HFFc6 (cell line): ENCODE results near the gene LUZP4. TPM values are rescaled to one million over a fixed set of nuclear protein-coding genes. Genes with fewer than 3 reads are reported as not detected.

Experiments used
- DNase-seq: peaks from one replicate; pipeline ENCODE4 v3.0.0-alpha.2; 2018
- H3K27ac Mint-ChIP-seq: 2 replicates; pipeline ENCODE4 v1.8.0; 2020; ENCODE audit warnings: mild to moderate bottlenecking, mixed read lengths
- H3K27me3 Mint-ChIP-seq: 2 replicates; pipeline ENCODE4 v1.8.0; 2021; ENCODE audit warnings: mild to moderate bottlenecking, moderate library complexity, mixed read lengths; ENCODE audit not compliant: insufficient read depth
- H3K36me3 Mint-ChIP-seq: 2 replicates; pipeline ENCODE4 v1.8.0; 2021; ENCODE audit warnings: low read depth, mixed read lengths
- H3K4me1 Mint-ChIP-seq: 2 replicates; pipeline ENCODE4 v1.8.0; 2020; ENCODE audit warnings: low read depth, mixed read lengths
- H3K4me3 Mint-ChIP-seq: 2 replicates; pipeline ENCODE4 v1.8.0; 2020; ENCODE audit warnings: mild to moderate bottlenecking, moderate library complexity, mixed read lengths
- H3K9me3 Mint-ChIP-seq: 2 replicates; pipeline ENCODE4 v1.8.0; 2020; ENCODE audit warnings: mild to moderate bottlenecking, mixed read lengths
- total RNA-seq, 6 experiments: library from RNA; stranded (reverse); fragmentation: NEBNext Ultra II Directional; extraction: Animal tissue kit (Norgen Biotek cat#: 25700); gene quantifications; 2 replicates in 1 of 6; 3 replicates in 5 of 6; pipeline ENCODE4 v1.2.3, GENCODE V29; 2021
- TF ChIP-seq, protein P1 (sequence below): fragments of 200-600 bp; sonication (generic); IDR thresholded peaks from 2 replicates; pipeline ENCODE4 v1.5.0; 2021; ENCODE audit warnings: antibody characterized with exemption, mild to moderate bottlenecking

The LUZP4 gene
- total RNA-seq, 6 experiments from 2014 or later = not detected

DNA sequence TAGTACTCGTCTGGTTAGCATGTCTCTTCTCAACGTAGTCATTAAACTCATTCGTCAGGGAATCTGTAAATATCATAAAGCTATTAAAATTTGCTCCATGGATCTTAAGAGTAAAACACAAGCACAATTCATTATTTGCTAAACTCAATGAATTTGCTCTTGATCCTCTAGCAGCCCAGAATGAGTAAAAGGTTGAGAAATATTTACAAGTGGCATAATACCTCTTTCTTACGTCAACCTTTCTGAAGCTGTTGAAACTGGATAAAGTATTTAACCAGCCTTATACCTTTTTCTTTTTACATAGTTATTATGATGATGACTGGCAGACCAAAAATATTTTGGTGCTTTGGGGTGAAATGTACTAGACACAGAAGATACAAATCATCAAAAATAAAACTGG, 66.9 kb downstream of the LUZP4 start:
- TF ChIP-seq, protein P1, sequence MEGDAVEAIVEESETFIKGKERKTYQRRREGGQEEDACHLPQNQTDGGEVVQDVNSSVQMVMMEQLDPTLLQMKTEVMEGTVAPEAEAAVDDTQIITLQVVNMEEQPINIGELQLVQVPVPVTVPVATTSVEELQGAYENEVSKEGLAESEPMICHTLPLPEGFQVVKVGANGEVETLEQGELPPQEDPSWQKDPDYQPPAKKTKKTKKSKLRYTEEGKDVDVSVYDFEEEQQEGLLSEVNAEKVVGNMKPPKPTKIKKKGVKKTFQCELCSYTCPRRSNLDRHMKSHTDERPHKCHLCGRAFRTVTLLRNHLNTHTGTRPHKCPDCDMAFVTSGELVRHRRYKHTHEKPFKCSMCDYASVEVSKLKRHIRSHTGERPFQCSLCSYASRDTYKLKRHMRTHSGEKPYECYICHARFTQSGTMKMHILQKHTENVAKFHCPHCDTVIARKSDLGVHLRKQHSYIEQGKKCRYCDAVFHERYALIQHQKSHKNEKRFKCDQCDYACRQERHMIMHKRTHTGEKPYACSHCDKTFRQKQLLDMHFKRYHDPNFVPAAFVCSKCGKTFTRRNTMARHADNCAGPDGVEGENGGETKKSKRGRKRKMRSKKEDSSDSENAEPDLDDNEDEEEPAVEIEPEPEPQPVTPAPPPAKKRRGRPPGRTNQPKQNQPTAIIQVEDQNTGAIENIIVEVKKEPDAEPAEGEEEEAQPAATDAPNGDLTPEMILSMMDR = no peak
- Mint-ChIP-seq H3K4me1 (peaks cover 15% of the 10 kb centered on the region), H3K9me3 (no peaks in the 10 kb centered on the region), H3K36me3 (no peaks in the 10 kb centered on the region), H3K4me3 (no peak overlapping the region), H3K27ac (no peak overlapping the region), H3K27me3 (no peaks in the 10 kb centered on the region)
- no peak for DNase-seq

Other genes starting within 250 kb of the LUZP4 start
- not detected for gene RBMXL3, start 100.3 kb upstream of the LUZP4 start, total RNA-seq
- gene LRCH2, start 55.6 kb upstream of the LUZP4 start, total RNA-seq = 1 to 10 TPM; 5.7 to 8.9 (median 7.0) TPM